Common myeloid progenitor, CD34-positive (primary cell): ENCODE measurements around the gene GPSM3. TPM values are rescaled to one million over a fixed set of nuclear protein-coding genes. Genes with fewer than 3 reads are reported as not detected.

Experiments used
- CTCF ChIA-PET: fragments of 350-600 bp; sonication (Branson Sonifier 250); formaldehyde crosslinking; loops from one replicate; lab custom pipeline; 2021; ENCODE audit warnings: antibody characterized with exemption; lab: Charles Lee
- POLR2A ChIA-PET: fragments of 350-600 bp; sonication (Branson Sonifier 250); formaldehyde crosslinking; loops from one replicate; lab custom pipeline; 2021; ENCODE audit warnings: antibody characterized with exemption; lab: Charles Lee
- DNase-seq, 3 donors: peaks; one replicate each; pipeline versions ENCODE4 v3.0.0 to v3.0.0-alpha.2; 2013
- H3K27ac ChIP-seq, 2 experiments: 1 replicate in 1 of 2; 2 replicates in 1 of 2; pipeline ENCODE4 v1.7.0; 2013; ENCODE audit warnings: inconsistent platforms in 2 of 2, low read length in 2 of 2, mild to moderate bottlenecking in 2 of 2, low read depth in 1 of 2, moderate library complexity in 1 of 2; ENCODE audit not compliant: severe bottlenecking in 2 of 2, insufficient read depth in 1 of 2, poor library complexity in 1 of 2
- H3K27me3 ChIP-seq, 5 experiments: replicated peaks in 2 of 5; 1 replicate in 3 of 5; 2 replicates in 2 of 5; pipeline versions ENCODE4 v1.6.1 to v1.7.0; 2013; ENCODE audit warnings: low read length in 4 of 5, mild to moderate bottlenecking in 2 of 5, moderate library complexity in 2 of 5, inconsistent platforms in 1 of 5; ENCODE audit not compliant: insufficient read depth in 5 of 5, control insufficient read depth in 4 of 5
- H3K36me3 ChIP-seq, 4 experiments: 1 replicate in 2 of 4; 2 replicates in 2 of 4; pipeline versions ENCODE4 v1.6.1 to v1.7.0; 2013; ENCODE audit warnings: low read length in 3 of 4, control low read depth in 1 of 4, mild to moderate bottlenecking in 1 of 4; ENCODE audit not compliant: control insufficient read depth in 4 of 4, insufficient read depth in 4 of 4
- H3K4me1 ChIP-seq, 4 experiments: 1 replicate in 3 of 4; 2 replicates in 1 of 4; pipeline versions ENCODE4 v1.6.1 to v1.7.1; 2013; ENCODE audit warnings: low read length in 3 of 4, mild to moderate bottlenecking in 3 of 4, control low read depth in 1 of 4, inconsistent platforms in 1 of 4, moderate library complexity in 1 of 4; ENCODE audit not compliant: control insufficient read depth in 4 of 4, insufficient read depth in 4 of 4; ENCODE audit errors: control extremely low read depth in 1 of 4
- H3K4me3 ChIP-seq, 7 experiments: 1 replicate in 4 of 7; 2 replicates in 3 of 7; pipeline versions ENCODE4 v1.5.1 to v1.7.0; 2013; ENCODE audit warnings: mild to moderate bottlenecking in 7 of 7, low read length in 6 of 7, moderate library complexity in 6 of 7, inconsistent platforms in 2 of 7, low read depth in 2 of 7, control low read depth in 1 of 7; ENCODE audit not compliant: insufficient read depth in 4 of 7, control insufficient read depth in 1 of 7; ENCODE audit errors: extremely low read depth in 1 of 7
- H3K9me3 ChIP-seq, 5 experiments: 1 replicate in 4 of 5; 2 replicates in 1 of 5; pipeline versions ENCODE4 v1.6.1 to v1.7.1; 2013; ENCODE audit warnings: low read length in 4 of 5, mild to moderate bottlenecking in 2 of 5, inconsistent platforms in 1 of 5, low read depth in 1 of 5, moderate library complexity in 1 of 5; ENCODE audit not compliant: control insufficient read depth in 4 of 5, insufficient read depth in 2 of 5; ENCODE audit errors: control extremely low read depth in 1 of 5
- WGBS: methylation state at CpG from one replicate; pipeline ENCODE4 v1.1.5; 2013; ENCODE audit not compliant: insufficient coverage; 5-methylcytosine and 5-hydroxymethylcytosine counted together
- polyA plus RNA-seq: library from polyadenylated mRNA; unstranded; fragments of 120-200 nt; gene quantifications from one replicate; pipeline ENCODE4 v1.2.1, GENCODE V29; 2013

Gene GPSM3
- 136 TPM for polyA plus RNA-seq

DNA sequence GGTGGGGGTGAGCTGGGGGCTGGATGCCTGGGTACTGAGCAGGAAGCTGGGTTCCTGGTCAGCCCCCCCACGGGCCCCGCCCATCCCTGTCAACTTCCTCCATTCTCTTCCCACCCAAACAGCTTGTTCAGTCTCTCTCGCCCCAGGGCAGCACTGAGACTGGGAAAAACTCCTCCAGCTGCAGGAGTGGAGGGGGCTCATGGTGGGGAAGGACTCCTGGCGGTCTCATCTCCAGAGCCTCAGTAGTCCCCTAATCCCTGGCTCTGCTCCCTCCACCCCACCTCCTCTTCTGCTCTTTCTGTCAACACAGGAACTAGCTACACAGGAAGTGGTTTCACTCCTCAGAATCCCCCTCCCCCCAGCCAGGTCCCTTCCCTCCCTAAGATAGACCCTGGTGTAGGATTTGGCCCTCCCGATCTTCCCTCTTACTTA lies at the start of gene GPSM3:
Gene GPSM3, minus strand, starts transcription at position 36 of the 432 bp plus-strand sequence. CDS start 130 bp downstream, outside the sequence.
- ChIA-PET POLR2A (interaction anchor here (0.5 to 1.3 kb wide), 5 partner anchors 13 to 384 kb away, joined by 3 to 5 read pairs (median 3); partner anchors contain the start of genes ATF6B and RNF5), CTCF (interaction anchor here (0.8 to 2.0 kb wide), 9 partner anchors 10 to 75 kb away, joined by 3 to 7 read pairs (median 5); no protein-coding TSS in a partner anchor)
- WGBS = 0% methylated on average over 1 of the region's 5 CpGs
- peak; percentile 58 to 68 (median 65) for DNase-seq
- H3K36me3 ChIP-seq = peaks cover 0 to 12% (median 2%) of the 10 kb centered on the region in 4 experiments
- H3K4me1 ChIP-seq = peaks cover 19 to 84% (median 80%) of the 10 kb centered on the region in 4 experiments
- H3K4me3 ChIP-seq = peak within 1 kb of the TSS; percentile 45 to 89 (median 76)
- peak within 1 kb of the TSS; percentile 87 to 93 for H3K27ac ChIP-seq
- H3K9me3 ChIP-seq = no peaks in the 10 kb centered on the region
- no peaks in the 10 kb centered on the region for H3K27me3 ChIP-seq

DNA sequence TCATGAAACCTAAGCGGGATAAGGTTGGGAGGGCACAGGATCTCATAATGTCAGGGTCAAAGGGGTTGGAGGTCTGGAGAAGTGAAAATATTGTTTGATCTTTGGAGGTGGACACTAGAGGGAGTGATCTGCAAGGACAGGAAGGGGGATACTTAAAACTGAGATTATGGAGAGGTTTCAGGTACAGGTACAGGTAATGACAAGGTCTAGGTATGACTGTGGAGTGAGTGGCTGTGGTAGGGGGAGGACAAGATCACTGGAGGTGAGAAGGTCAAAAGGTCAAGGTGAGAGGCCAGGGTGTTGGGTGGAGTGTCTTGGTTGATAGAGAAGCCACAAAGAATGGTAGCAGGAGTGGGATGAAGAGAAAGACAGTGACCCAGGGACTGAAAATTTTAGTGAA lies 48.2 kb upstream of the GPSM3 start:
- DNase-seq = no peak
- POLR2A ChIA-PET = no interaction called here
- CTCF ChIA-PET = interaction anchor here (0.9 kb wide), 1 partner anchor 9 kb away, joined by 3 read pairs; no protein-coding TSS in a partner anchor
- Histone ChIP-seq H3K9me3 (no peaks in the 10 kb centered on the region), H3K27me3 (peaks cover 0 to 3% (median 0%) of the 10 kb centered on the region in 5 experiments), H3K4me1 (peaks cover 0 to 4% (median 4%) of the 10 kb centered on the region in 4 experiments), H3K27ac (no peak overlapping the region), H3K4me3 (no peak overlapping the region), H3K36me3 (no peaks in the 10 kb centered on the region)
- 100% methylated on average over 1 of the region's 1 CpG for WGBS

- no peak overlapping the region for H3K4me3 ChIP-seq
- no peak overlapping the region for H3K27ac ChIP-seq
- no peaks in the 10 kb centered on the region for H3K4me1 ChIP-seq
- 100% methylated on average over 1 of the region's 2 CpGs for WGBS
- ChIA-PET CTCF (no interaction called here), POLR2A (no interaction called here)
- no peak for DNase-seq
- H3K36me3 ChIP-seq = no peaks in the 10 kb centered on the region
- H3K9me3 ChIP-seq = no peaks in the 10 kb centered on the region
- H3K27me3 ChIP-seq = peaks cover 0 to 3% (median 0%) of the 10 kb centered on the region in 5 experiments
Observed at GRCh38 chr6:32239462-32239861, 47.0 kb upstream of the GPSM3 start.

DNA sequence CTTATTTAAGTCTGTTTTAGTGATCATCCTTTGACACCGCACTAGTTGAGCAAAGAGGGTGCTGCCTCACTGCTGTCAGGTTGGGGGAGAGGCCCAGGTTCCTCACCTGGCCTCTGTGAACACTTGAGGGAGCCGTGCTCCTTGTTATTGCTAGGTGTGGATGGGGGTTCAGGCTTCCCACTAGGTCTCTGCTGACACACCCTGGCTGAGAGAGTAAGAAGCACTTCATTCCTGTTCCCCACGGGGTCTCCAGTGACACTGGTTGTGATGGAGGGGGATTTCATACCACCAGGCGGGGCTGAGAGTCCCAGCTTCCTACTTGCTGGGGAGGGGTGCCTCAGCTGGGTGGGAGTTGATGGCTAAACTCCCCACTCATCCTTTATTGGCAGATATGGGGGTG lies 42.5 kb upstream of the GPSM3 start:
- Histone ChIP-seq H3K27ac (no peak overlapping the region), H3K36me3 (no peaks in the 10 kb centered on the region), H3K9me3 (no peaks in the 10 kb centered on the region), H3K27me3 (no peaks in the 10 kb centered on the region), H3K4me3 (no peak overlapping the region), H3K4me1 (no peaks in the 10 kb centered on the region)
- peak; percentile 39 to 55 (median 51) for DNase-seq
- WGBS = 88% methylated on average over 1 of the region's 4 CpGs
- CTCF ChIA-PET = interaction anchor here (0.7 to 1.4 kb wide), 3 partner anchors 10 to 22 kb away, joined by 3 to 4 read pairs (median 3); no protein-coding TSS in a partner anchor
- POLR2A ChIA-PET = interaction anchor here (0.6 kb wide), 1 partner anchor 953 kb away, joined by 4 read pairs; no protein-coding TSS in a partner anchor

DNA sequence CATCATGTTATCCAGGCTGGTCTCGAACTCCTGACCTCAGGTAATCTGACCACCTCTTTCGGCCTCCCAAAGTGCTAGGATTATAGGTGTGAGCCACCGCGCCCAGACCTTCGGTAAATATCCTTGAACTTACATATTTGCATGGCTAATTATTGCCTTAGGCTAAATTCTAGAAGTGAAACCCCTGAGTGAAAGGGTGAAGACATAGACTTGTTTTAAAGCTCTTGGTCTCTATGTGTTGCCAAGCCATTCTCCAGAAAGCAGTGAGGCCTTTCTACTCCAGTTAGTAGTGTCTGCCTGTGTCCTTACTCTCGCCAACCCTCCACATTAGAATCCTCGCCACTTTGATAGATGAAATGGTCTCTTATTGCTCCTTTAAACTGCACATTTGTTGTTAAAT lies 34.0 kb upstream of the GPSM3 start:
- Histone ChIP-seq H3K27me3 (no peaks in the 10 kb centered on the region), H3K4me1 (peaks cover 0 to 9% (median 6%) of the 10 kb centered on the region in 4 experiments), H3K36me3 (no peaks in the 10 kb centered on the region), H3K27ac (no peak overlapping the region), H3K4me3 (no peak overlapping the region), H3K9me3 (no peaks in the 10 kb centered on the region)
- no peak for DNase-seq
- ChIA-PET CTCF (no interaction called here), POLR2A (interaction anchor here (0.6 kb wide), 1 partner anchor 88 kb away, joined by 4 read pairs; no protein-coding TSS in a partner anchor)
- 96% methylated on average over 6 of the region's 7 CpGs for WGBS

- WGBS = 100% methylated on average over 1 of the region's 2 CpGs
- H3K27ac ChIP-seq = no peak overlapping the region
- ChIA-PET CTCF (interaction anchor here (0.9 to 1.6 kb wide), 2 partner anchors 11 to 189 kb away, joined by 3 to 4 read pairs; no protein-coding TSS in a partner anchor), POLR2A (no interaction called here)
- no peaks in the 10 kb centered on the region for H3K27me3 ChIP-seq
- H3K4me3 ChIP-seq = no peak overlapping the region
- no peaks in the 10 kb centered on the region for H3K36me3 ChIP-seq
- H3K4me1 ChIP-seq = peaks cover 0 to 9% (median 6%) of the 10 kb centered on the region in 4 experiments
- no peaks in the 10 kb centered on the region for H3K9me3 ChIP-seq
- DNase-seq = no peak
Observed at GRCh38 chr6:32224696-32225095, 32.3 kb upstream of the GPSM3 start.
